Transverse colon (tissue), 1 donor: ENCODE data around the gene PABPN1L.

Experiments
- EP300 ChIP-seq: sonication (generic); formaldehyde crosslinking; IDR thresholded peaks from one replicate; pipeline ENCODE4 v1.6.1; 2017; ENCODE audit warnings: antibody characterized with exemption, low read depth
- POLR2A ChIP-seq: fragments of 450-650 bp; IDR thresholded peaks from one replicate; pipeline ENCODE4 v1.6.1; 2016; ENCODE audit warnings: antibody characterized with exemption, mild to moderate bottlenecking, moderate library complexity

- no peak for TF ChIP-seq POLR2A
- no peak for TF ChIP-seq EP300
Measured at GRCh38 chr16:88836791-88837190, 29.7 kb downstream of the PABPN1L start.
